B cell (primary cell): ENCODE results near the gene PTH. TPM values are rescaled to one million over a fixed set of nuclear protein-coding genes. Genes with fewer than 3 reads are reported as not detected.

Experiments
- ATAC-seq: fragments of 200-7000 bp; cut with Tn5 transposase; one replicate; pipeline ENCODE4 v1.10.0; 2021; ENCODE audit warnings: low read depth, mild to moderate bottlenecking, moderate number of reproducible peaks, moderate library complexity
- CTCF ChIA-PET: fragments of 350-600 bp; sonication (Branson Sonifier 250); formaldehyde crosslinking; loops from one replicate; lab custom pipeline; 2021; ENCODE audit warnings: antibody characterized with exemption, inconsistent platforms; lab: Charles Lee
- POLR2A ChIA-PET: fragments of 350-600 bp; sonication (Branson Sonifier 250); formaldehyde crosslinking; loops from one replicate; lab custom pipeline; 2021; ENCODE audit warnings: antibody characterized with exemption; lab: Charles Lee
- DNase-seq: peaks from one replicate; pipeline ENCODE4 v3.0.0; 2013
- H2AFZ ChIP-seq: 2 replicates; pipeline ENCODE4 v1.6.1; 2012; ENCODE audit warnings: mild to moderate bottlenecking, low read depth, low read length; ENCODE audit not compliant: insufficient read depth, poor library complexity, severe bottlenecking
- H3K27ac ChIP-seq, 2 donors: 1 replicate in 1 of 2; 2 replicates in 1 of 2; pipeline ENCODE4 v1.5.1; 2012 to 2013; ENCODE audit warnings: low read length in 2 of 2, mild to moderate bottlenecking in 2 of 2, moderate library complexity in 1 of 2
- H3K27me3 ChIP-seq, 4 experiments: fragments of 200-600 bp in 1 of 4; sonication (generic) in 1 of 4; replicated peaks in 1 of 4; 1 replicate in 2 of 4; 2 replicates in 2 of 4; pipeline versions ENCODE4 v1.6.1 to v1.7.0; 2013 to 2016; ENCODE audit warnings: low read length in 3 of 4, mild to moderate bottlenecking in 2 of 4, mixed read lengths in 1 of 4, moderate library complexity in 1 of 4; ENCODE audit not compliant: insufficient read depth in 4 of 4, control insufficient read depth in 3 of 4; ENCODE audit errors: control extremely low read depth in 1 of 4
- H3K36me3 ChIP-seq, 2 experiments: replicated peaks in 1 of 2; 1 replicate in 1 of 2; 2 replicates in 1 of 2; pipeline versions ENCODE4 v1.6.1 to v1.7.1; 2013; ENCODE audit warnings: low read length in 1 of 2; ENCODE audit not compliant: insufficient read depth in 2 of 2, control insufficient read depth in 1 of 2; ENCODE audit errors: control extremely low read depth in 1 of 2, extremely low read depth in 1 of 2
- H3K4me1 ChIP-seq, 2 donors: fragments of 200-600 bp in 1 of 2; sonication (generic) in 1 of 2; 1 replicate in 1 of 2; 2 replicates in 1 of 2; pipeline versions ENCODE4 v1.5.1 to v1.6.1; 2013 to 2017; ENCODE audit warnings: low read length in 2 of 2; ENCODE audit not compliant: control insufficient read depth in 2 of 2, insufficient read depth in 2 of 2
- H3K4me2 ChIP-seq: replicated peaks from 2 replicates; pipeline ENCODE3; 2012; ENCODE audit warnings: mild to moderate bottlenecking, low read depth, low read length; ENCODE audit not compliant: poor library complexity, severe bottlenecking
- H3K4me3 ChIP-seq, 5 experiments: fragments of 200-600 bp in 1 of 5; sonication (generic) in 1 of 5; 1 replicate in 3 of 5; 2 replicates in 2 of 5; pipeline versions ENCODE4 v1.5.1 to v1.7.0; 2011 to 2016; ENCODE audit warnings: low read length in 4 of 5, mild to moderate bottlenecking in 4 of 5, low read depth in 2 of 5, control low read depth in 1 of 5, moderate library complexity in 1 of 5; ENCODE audit not compliant: insufficient read depth in 1 of 5; ENCODE audit errors: control extremely low read depth in 1 of 5, extremely low read depth in 1 of 5
- H3K79me2 ChIP-seq: fragments of 200-600 bp; sonication (generic); one replicate; pipeline ENCODE4 v1.6.0; 2016; ENCODE audit warnings: low read length; ENCODE audit not compliant: control insufficient read depth, insufficient read depth
- H3K9ac ChIP-seq: fragments of 200-600 bp; sonication (generic); 2 replicates; pipeline ENCODE4 v1.6.1; 2017; ENCODE audit warnings: mild to moderate bottlenecking, low read length, moderate library complexity
- H3K9me3 ChIP-seq, 3 donors: one replicate each; pipeline versions ENCODE4 v1.6.1 to v1.7.1; 2013; ENCODE audit warnings: low read length in 2 of 3; ENCODE audit not compliant: control insufficient read depth in 2 of 3, insufficient read depth in 1 of 3; ENCODE audit errors: control extremely low read depth in 1 of 3
- H4K20me1 ChIP-seq: 2 replicates; pipeline ENCODE4 v1.6.0; 2012; ENCODE audit warnings: mild to moderate bottlenecking, low read length; ENCODE audit not compliant: insufficient read depth, control insufficient read depth, poor library complexity, severe bottlenecking
- H3K27ac Mint-ChIP-seq: one replicate; pipeline ENCODE4 v1.8.0; 2021; ENCODE audit warnings: mixed read lengths
- H3K27me3 Mint-ChIP-seq: one replicate; pipeline ENCODE4 v1.8.0; 2021; ENCODE audit warnings: mixed read lengths
- H3K4me1 Mint-ChIP-seq: one replicate; pipeline ENCODE4 v1.8.0; 2021; ENCODE audit warnings: mixed read lengths
- H3K4me3 Mint-ChIP-seq: one replicate; pipeline ENCODE4 v1.8.0; 2021; ENCODE audit warnings: mixed read lengths
- H3K9me3 Mint-ChIP-seq: one replicate; pipeline ENCODE4 v1.8.0; 2022; ENCODE audit warnings: mixed read lengths; ENCODE audit not compliant: insufficient read depth
- EZH2 ChIP-seq: IDR thresholded peaks from 2 replicates; pipeline ENCODE4 v1.6.1; 2012; ENCODE audit warnings: borderline replicate concordance, low read depth, mild to moderate bottlenecking, moderate library complexity, low read length; ENCODE audit not compliant: insufficient read depth, poor library complexity, severe bottlenecking
- WGBS: methylation state at CpG from one replicate; pipeline ENCODE4 v1.1.5; 2013; ENCODE audit warnings: missing lambda C conversion rate; ENCODE audit not compliant: insufficient coverage; 5-methylcytosine and 5-hydroxymethylcytosine counted together
- intact Hi-C: fragments of 100-400 bp; cut with micrococcal nuclease; formaldehyde crosslinking; loops from one replicate; pipeline ENCODE4 v1.10.0; 2022
- polyA plus RNA-seq: library from polyadenylated mRNA; depleted of rRNA; stranded (reverse); fragments of >200 nt; gene quantifications from 2 replicates; pipeline ENCODE4 v1.2.3, GENCODE V29; 2012
- total RNA-seq, 2 donors: library from RNA; stranded (reverse); fragments of 120-200 nt in 1 of 2; gene quantifications; 1 replicate in 1 of 2; 2 replicates in 1 of 2; pipeline versions ENCODE4 v1.2.3 to v1.2.4, GENCODE V29; 2013 to 2022
- TF ChIP-seq, protein P1 (sequence below): fragments of 200-600 bp; IDR thresholded peaks from one replicate; pipeline ENCODE4 v1.8.0; 2022; ENCODE audit warnings: antibody characterized with exemption, mild to moderate bottlenecking

PTH gene
- total and polyA plus RNA-seq, 2 donors (not counting 1 experiment from before 2014, with no cell fraction given), result not detected

DNA sequence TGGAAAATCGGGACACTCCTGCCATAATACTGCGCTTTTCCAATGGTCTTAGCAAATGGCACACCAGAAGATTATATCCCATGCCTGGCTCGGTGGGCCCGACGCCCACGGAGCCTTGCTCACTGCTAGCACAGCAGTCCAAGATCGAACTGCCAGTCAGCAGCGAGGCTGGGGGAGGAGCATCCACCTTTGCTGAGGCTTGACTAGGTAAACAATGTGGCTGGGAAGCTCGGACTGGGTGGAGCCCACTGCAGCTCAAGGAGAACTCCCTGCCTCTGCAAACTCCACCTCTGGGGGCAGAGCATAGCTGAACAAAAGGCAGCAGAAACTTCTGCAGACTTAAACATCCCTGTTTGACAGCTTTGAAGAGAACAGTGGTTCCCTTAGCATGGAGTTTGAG is 15.6 kb downstream of the PTH start:
- H3K4me3 ChIP-seq, result no peak overlapping the region
- Mint-ChIP-seq H3K9me3 (no peaks in the 10 kb centered on the region), H3K4me1 (no peaks in the 10 kb centered on the region), H3K4me3 (no peak overlapping the region), H3K27me3 (peaks cover 29% of the 10 kb centered on the region), H3K27ac (no peak overlapping the region)
- no peak overlapping the region for H3K9ac ChIP-seq
- CTCF ChIA-PET, result no interaction called here
- intact Hi-C loops, result no loop called here
- H4K20me1 ChIP-seq, result no peaks in the 10 kb centered on the region
- POLR2A ChIA-PET, result no interaction called here
- ATAC-seq (no peak), DNase-seq (no peak)
- no peak for TF ChIP-seq EZH2
- TF ChIP-seq, protein P1, sequence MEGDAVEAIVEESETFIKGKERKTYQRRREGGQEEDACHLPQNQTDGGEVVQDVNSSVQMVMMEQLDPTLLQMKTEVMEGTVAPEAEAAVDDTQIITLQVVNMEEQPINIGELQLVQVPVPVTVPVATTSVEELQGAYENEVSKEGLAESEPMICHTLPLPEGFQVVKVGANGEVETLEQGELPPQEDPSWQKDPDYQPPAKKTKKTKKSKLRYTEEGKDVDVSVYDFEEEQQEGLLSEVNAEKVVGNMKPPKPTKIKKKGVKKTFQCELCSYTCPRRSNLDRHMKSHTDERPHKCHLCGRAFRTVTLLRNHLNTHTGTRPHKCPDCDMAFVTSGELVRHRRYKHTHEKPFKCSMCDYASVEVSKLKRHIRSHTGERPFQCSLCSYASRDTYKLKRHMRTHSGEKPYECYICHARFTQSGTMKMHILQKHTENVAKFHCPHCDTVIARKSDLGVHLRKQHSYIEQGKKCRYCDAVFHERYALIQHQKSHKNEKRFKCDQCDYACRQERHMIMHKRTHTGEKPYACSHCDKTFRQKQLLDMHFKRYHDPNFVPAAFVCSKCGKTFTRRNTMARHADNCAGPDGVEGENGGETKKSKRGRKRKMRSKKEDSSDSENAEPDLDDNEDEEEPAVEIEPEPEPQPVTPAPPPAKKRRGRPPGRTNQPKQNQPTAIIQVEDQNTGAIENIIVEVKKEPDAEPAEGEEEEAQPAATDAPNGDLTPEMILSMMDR, result no peak
- H3K79me2 ChIP-seq, result no peaks in the 10 kb centered on the region
- 94% methylated on average over 9 of the region's 9 CpGs for WGBS
- no peaks in the 10 kb centered on the region for H3K9me3 ChIP-seq
- no peak overlapping the region for H2AFZ ChIP-seq
- H3K27ac ChIP-seq, result no peak overlapping the region
- H3K36me3 ChIP-seq, result no peaks in the 10 kb centered on the region
- H3K4me2 ChIP-seq, result no peak overlapping the region
- H3K27me3 ChIP-seq, result peaks cover 0 to 17% (median 5%) of the 10 kb centered on the region in 4 experiments
- no peaks in the 10 kb centered on the region for H3K4me1 ChIP-seq

DNA sequence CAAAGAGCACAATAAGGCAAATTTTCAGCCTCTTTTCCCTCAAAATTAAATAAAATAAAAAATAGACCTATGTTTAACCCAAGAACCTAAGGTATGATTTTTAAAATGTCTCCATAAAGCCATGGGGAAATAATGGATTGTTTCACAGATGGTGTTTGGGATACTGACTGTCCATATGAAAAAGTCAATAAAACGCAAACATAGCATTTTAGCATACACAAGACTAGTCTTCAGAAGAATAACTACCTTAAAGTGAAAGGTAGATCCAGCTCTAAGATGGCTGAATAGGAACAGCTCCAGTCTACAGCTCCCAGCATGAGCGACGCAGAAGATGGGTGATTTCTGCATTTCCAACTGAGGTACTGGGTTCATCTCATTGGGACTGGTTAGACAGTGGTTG is 16.1 kb downstream of the PTH start:
- H3K4me1 ChIP-seq, result no peaks in the 10 kb centered on the region
- no peaks in the 10 kb centered on the region for H3K79me2 ChIP-seq
- no peaks in the 10 kb centered on the region for H3K4me1 Mint-ChIP-seq
- ChIA-PET CTCF (no interaction called here), POLR2A (no interaction called here)
- no peak overlapping the region for H3K4me3 Mint-ChIP-seq
- no peak overlapping the region for H3K9ac ChIP-seq
- H3K27ac ChIP-seq, result no peak overlapping the region
- H3K4me2 ChIP-seq, result no peak overlapping the region
- WGBS, result no CpG with 5 or more reads among the region's 3 CpGs
- no peaks in the 10 kb centered on the region for H3K9me3 Mint-ChIP-seq
- peaks cover 0 to 17% (median 5%) of the 10 kb centered on the region in 4 experiments for H3K27me3 ChIP-seq
- H3K4me3 ChIP-seq, result no peak overlapping the region
- no peak overlapping the region for H2AFZ ChIP-seq
- intact Hi-C loops, result no loop called here
- H3K36me3 ChIP-seq, result no peaks in the 10 kb centered on the region
- H3K9me3 ChIP-seq, result no peaks in the 10 kb centered on the region
- H3K27me3 Mint-ChIP-seq, result peaks cover 29% of the 10 kb centered on the region
- no peak for ATAC-seq
- no peaks in the 10 kb centered on the region for H4K20me1 ChIP-seq
- no peak for DNase-seq
- H3K27ac Mint-ChIP-seq, result no peak overlapping the region
- TF ChIP-seq, protein P1, result no peak
- no peak for TF ChIP-seq EZH2
